Kidney capillary endothelial cell (primary cell): ENCODE measurements around the gene NANOS3.
"Not testable (repeated sequence)": the region's sequence is repeated elsewhere in the genome, so short reads cannot be mapped to it uniquely, and the experiment has no call there.

Experiments
- DNase-seq: peaks from one replicate; pipeline ENCODE4 v3.0.0-alpha.2; 2018; ENCODE audit warnings: low spot score

The NANOS3 gene

GRCh38 chr19:13843104-13843921 is 33.6 kb upstream of the NANOS3 start:
- DNase-seq: no peak

GRCh38 chr19:13844130-13844631 is 32.8 kb upstream of the NANOS3 start:
- DNase-seq: no peak

- peak; percentile 98 for DNase-seq
Observed at GRCh38 chr19:13846557-13847406, 30.2 kb upstream of the NANOS3 start.

- DNase-seq: peak; percentile 90
Observed at GRCh38 chr19:13847407-13848339, 29.3 kb upstream of the NANOS3 start.

GRCh38 chr19:13848340-13848677 is 28.6 kb upstream of the NANOS3 start:
- DNase-seq: no peak

GRCh38 chr19:13848798-13849676 is 27.9 kb upstream of the NANOS3 start:
- no peak for DNase-seq

GRCh38 chr19:13849991-13850909 is 26.7 kb upstream of the NANOS3 start:
- peak; percentile 85 for DNase-seq

- peak; percentile 85 for DNase-seq
Observed at GRCh38 chr19:13850910-13851733, 25.8 kb upstream of the NANOS3 start.

- DNase-seq: not testable (repeated sequence)
Observed at GRCh38 chr19:13851734-13852114, 25.2 kb upstream of the NANOS3 start.

GRCh38 chr19:13852171-13852707 is 24.7 kb upstream of the NANOS3 start:
- DNase-seq: not testable (repeated sequence)

GRCh38 chr19:13856497-13856896 is 20.4 kb upstream of the NANOS3 start:
- DNase-seq: no peak

GRCh38 chr19:13859361-13859880 is 17.5 kb upstream of the NANOS3 start:
- DNase-seq: peak; percentile 56

- DNase-seq: no peak
Observed at GRCh38 chr19:13860679-13861391, 16.1 kb upstream of the NANOS3 start.

- DNase-seq: no peak
Observed at GRCh38 chr19:13861392-13861713, 15.6 kb upstream of the NANOS3 start.

GRCh38 chr19:13861714-13862531 is 15.0 kb upstream of the NANOS3 start:
- peak; percentile 88 for DNase-seq

- no peak for DNase-seq
Observed at GRCh38 chr19:13864046-13864666, 12.8 kb upstream of the NANOS3 start.
